HG03520 (cell line): ENCODE results near the gene PRPH2.

Experiments used
- ATAC-seq: cut with Tn5 transposase; IDR thresholded peaks from one replicate; pipeline ENCODE4 v1.9.1; 2021; ENCODE audit warnings: mild to moderate bottlenecking, moderate library complexity; ENCODE audit not compliant: unreplicated experiment

Gene PRPH2, protein sequence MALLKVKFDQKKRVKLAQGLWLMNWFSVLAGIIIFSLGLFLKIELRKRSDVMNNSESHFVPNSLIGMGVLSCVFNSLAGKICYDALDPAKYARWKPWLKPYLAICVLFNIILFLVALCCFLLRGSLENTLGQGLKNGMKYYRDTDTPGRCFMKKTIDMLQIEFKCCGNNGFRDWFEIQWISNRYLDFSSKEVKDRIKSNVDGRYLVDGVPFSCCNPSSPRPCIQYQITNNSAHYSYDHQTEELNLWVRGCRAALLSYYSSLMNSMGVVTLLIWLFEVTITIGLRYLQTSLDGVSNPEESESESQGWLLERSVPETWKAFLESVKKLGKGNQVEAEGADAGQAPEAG

DNA sequence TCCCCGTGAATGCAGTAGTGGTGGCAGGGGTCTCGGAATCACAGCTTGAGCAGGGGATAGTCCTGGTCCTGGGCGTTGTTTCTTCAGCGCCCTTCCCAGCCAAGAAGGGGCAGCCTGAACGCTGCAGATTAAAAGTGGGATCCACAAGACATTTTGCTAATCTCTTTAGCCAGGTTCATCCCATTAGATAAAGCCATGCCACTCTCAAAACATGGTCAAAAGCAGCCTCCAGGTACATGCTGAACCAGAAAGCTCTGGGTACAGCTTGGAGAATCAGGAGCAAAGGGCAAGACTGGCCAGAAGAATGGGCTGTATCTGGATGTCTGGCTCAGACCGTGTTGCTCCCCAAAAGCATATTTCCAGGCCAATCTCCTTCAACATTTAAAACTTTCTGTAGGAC, at the start of gene PRPH2:
Gene PRPH2 (minus strand): TSS at position 101 of the 400 bp plus-strand sequence. CDS start 263 bp downstream, outside the sequence.
- ATAC-seq: no peak

- ATAC-seq: no peak
Measured at GRCh38 chr6:42771741-42772100, 49.3 kb upstream of the PRPH2 start.

DNA sequence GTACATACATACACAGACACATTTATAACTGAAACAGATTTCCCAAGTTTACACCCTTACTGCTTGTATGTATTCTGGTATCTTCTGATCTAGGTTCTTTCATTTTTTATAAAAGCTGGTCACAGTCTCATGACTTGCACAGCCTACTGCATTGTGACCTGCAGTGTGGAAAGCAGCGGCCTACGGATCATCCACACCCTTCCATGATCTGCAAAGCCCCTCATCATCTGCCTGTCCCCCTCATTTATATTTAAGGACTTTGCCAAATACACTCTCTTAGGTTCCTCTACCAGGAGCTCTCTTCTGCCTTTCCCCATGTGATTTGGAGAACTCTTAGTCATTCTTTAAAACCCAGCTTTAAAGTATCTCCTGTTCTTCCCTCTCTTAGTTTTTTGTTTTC, 47.4 kb upstream of the PRPH2 start:
- no peak for ATAC-seq

DNA sequence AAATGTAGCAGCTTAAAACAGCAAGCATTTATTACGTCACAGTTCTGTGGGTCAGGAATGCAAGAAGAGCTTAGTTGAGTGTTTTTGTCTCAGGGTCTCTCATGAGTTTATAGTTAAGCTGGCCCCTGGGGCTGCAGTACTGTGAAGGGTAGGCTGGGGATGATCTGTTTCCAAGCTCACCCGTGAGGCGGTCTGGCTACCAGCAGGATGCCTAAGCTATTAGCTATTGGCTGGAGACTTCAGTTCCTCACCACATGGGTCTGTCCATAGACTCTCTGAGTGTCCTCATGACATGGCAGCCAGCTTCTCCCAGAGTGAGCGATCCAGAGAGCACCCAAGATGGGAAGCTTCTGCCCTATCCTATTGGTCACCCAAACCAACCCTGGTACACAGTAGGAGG, 46.7 kb upstream of the PRPH2 start:
- ATAC-seq: no peak

DNA sequence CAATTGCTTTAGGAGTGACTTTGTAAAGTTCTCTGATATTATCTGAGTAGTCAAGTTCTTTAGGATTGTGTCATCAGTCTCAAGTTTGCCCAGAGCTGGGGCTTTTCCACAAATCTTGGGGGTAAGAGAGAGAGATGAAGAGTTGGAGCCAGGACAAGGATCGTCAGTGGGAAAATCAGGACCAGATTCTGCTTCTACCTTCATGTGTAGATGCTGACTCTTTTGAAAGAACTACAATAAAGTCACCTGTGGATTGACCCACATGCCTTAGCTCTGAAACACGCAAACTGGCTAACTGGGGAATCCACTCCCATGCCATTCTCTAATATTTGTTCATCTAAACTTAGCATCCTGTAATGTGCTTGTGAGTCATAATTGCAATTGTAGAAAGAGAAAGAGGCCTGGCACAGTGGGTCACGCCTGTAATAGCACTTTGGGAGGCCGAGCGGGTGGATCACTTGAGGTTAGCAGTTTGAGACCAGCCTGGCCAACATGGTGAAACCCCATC, 43.8 kb upstream of the PRPH2 start:
- no peak for ATAC-seq

DNA sequence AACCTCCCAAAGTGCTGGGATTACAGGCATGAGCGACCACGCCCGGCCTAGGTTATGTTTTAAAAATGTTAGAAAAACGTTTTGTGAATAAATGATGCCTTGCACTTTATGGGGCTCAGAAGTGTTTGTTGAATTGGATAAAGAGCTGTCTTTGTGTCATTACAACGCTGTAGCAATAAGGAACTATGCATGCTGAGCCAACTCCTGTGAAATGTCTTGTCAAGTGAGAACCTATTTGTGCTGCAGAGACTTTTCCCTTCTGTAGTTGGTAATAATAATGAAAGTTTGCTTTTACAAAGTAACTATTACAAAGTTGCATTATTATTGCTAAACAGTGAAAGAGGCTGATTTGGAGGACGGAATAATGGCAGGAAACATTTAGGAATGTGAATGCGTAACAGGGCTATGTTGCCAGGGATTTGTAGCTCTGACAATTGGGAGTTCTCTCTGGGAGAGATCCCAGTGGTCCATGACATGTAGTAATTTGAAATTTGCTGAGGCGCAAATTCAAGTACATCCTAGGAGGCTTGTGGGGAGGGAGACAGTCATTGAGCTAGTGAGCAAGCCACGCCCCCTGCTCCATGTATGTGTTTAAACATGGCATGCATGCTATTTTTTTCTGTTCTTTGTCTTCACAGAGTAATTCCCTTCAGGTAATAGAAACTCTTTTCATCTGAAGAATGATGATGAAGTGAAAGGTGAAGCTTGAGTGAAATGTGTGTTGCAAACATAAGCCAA, 42.7 kb upstream of the PRPH2 start:
- ATAC-seq: no peak

DNA sequence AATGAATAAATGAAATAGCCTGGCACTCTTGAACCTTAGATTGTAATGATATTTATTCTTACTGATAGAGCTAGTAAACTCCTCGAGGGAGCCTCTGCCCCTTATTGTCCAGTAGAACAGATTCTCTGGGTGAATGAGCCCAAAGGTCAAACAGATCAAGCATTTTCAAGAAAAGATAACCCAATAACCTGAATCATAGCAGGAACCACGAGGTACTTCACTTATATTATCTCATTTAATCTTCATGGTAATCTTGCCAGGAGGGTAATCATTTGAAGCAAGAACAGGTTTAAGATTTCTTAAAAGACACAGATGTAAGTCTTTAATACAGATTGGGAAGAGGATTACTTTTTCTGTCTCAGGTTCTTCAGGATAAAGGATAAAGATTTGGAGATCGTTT, 40.6 kb upstream of the PRPH2 start:
- no peak for ATAC-seq

DNA sequence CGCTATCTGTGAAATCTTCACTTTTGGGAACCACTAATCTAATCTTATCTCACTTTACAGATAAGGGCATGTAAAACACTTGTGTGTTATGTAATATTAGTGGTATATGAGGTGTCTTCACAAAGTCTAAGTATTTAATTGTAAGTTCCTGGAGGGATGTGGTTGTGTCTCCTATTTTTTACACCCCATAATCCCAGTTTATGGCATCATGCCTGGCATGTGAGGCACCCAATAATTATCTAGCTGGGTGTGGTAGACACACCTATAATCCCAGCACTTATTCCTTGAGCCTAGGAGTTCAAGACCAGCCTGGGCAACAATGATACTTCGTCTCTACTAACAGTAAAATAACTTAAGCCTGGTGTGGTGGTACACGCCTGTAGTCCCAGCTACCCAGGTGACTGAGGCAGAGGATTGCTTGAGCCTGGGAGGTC, 40.0 kb upstream of the PRPH2 start:
- no peak for ATAC-seq

DNA sequence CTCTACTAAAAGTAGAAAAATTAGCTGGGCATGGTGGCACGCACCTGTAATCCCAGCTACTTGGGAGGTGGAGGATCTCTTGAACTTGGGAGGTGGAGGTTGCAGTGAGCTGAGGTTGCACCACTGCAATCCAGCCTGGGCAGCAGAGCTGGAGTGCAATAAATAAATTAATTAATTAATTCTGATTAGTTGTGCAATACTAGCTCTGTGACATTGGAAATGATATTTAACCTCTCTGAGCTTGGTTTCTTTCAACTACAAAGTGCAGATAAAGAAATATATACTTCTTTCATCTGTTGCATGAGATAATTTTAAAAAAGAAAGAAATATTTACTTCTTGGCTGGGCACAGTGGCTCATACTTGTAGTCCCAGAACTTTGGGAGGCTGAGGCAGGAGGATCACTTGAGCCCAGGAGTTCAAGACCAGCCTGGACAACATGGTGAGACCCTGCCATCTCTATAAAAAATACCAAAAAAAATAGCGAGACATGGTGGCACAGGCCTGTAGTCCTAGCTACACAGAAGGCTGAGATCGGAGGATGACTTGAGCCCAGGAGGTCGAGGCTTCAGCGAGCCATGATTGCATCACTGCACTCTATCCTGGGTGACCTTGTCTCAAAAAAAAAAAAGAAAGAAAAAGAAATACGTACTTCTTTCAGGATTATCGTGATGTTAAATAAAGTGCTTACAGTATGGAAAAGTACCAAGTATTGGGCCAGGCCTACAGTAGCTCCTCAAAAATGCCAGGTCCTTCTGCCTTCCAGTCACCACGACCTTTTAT, 39.1 kb upstream of the PRPH2 start:
- ATAC-seq: no peak

GRCh38 chr6:42758756-42759430, 36.5 kb upstream of the PRPH2 start:
- ATAC-seq: no peak

- ATAC-seq: no peak
Measured at GRCh38 chr6:42756722-42757121, 34.3 kb upstream of the PRPH2 start.

- no peak for ATAC-seq
Measured at GRCh38 chr6:42754759-42755158, 32.4 kb upstream of the PRPH2 start.

- no peak for ATAC-seq
Measured at GRCh38 chr6:42751055-42751454, 28.7 kb upstream of the PRPH2 start.

GRCh38 chr6:42748203-42748898, 26.0 kb upstream of the PRPH2 start:
- no peak for ATAC-seq

GRCh38 chr6:42746463-42747391, 24.3 kb upstream of the PRPH2 start:
- ATAC-seq: peak; percentile 53

- ATAC-seq: peak; percentile 78
Measured at GRCh38 chr6:42745640-42746462, 23.5 kb upstream of the PRPH2 start, which contains the start of gene TBCC. TSS of gene TBCC (minus strand) at chr6:42746103. CDS start at chr6:42746073, 30 bp downstream.

GRCh38 chr6:42745083-42745639, 22.8 kb upstream of the PRPH2 start:
- ATAC-seq: no peak

- ATAC-seq: no peak
Measured at GRCh38 chr6:42744351-42744893, 22.0 kb upstream of the PRPH2 start.
